IMR-90 (cell line): Measurements from ENCODE around the gene TRAFD1. TPM values are rescaled to one million over a fixed set of nuclear protein-coding genes. Genes with fewer than 3 reads are reported as not detected.

Source experiments
- ATAC-seq: fragments of 200-7000 bp; cut with Tn5 transposase; 2 replicates; pipeline ENCODE4 v1.9.1; 2020; ENCODE audit warnings: low read depth, mild to moderate bottlenecking, moderate library complexity
- BruUV-seq: library from RNA; stranded (reverse); fragments of 400-500 nt; replicated peaks from 2 replicates; lab custom pipeline; 2021; lab: Mats Ljungman, UMichigan
- CTCF ChIA-PET: fragments of 300-600 bp; formaldehyde crosslinking; extraction: SDS; loops from one replicate; lab custom pipeline; 2021; ENCODE audit warnings: antibody characterized with exemption; lab: Yijun Ruan, JAX
- POLR2A ChIA-PET: fragments of 300-600 bp; sonication (Branson Sonifier 250); formaldehyde crosslinking; loops from one replicate; lab custom pipeline; 2022; ENCODE audit warnings: antibody characterized with exemption; ENCODE audit not compliant: unreplicated experiment; lab: Charles Lee
- DNase-seq: peaks from one replicate; pipeline ENCODE4 v3.0.0; 2013
- H2AFZ ChIP-seq: replicated peaks from 2 replicates; pipeline ENCODE3; 2013; ENCODE audit warnings: low read length, mild to moderate bottlenecking; ENCODE audit not compliant: poor library complexity
- H2AK5ac ChIP-seq: 2 replicates; pipeline ENCODE4 v1.6.1; 2013; ENCODE audit warnings: low read depth, low read length, inconsistent platforms
- H2AK9ac ChIP-seq: replicated peaks from 2 replicates; pipeline ENCODE3; 2013; ENCODE audit warnings: mild to moderate bottlenecking, low read depth, low read length, moderate library complexity; ENCODE audit not compliant: poor library complexity
- H2BK120ac ChIP-seq: 2 replicates; pipeline ENCODE4 v1.6.1; 2013; ENCODE audit warnings: low read depth, low read length, inconsistent platforms
- H2BK15ac ChIP-seq: 3 replicates; pipeline ENCODE4 v1.6.1; 2013; ENCODE audit warnings: low read depth, low read length, inconsistent platforms
- H2BK20ac ChIP-seq: 2 replicates; pipeline ENCODE4 v1.6.1; 2013; ENCODE audit warnings: low read depth, mild to moderate bottlenecking, inconsistent platforms, low read length, moderate library complexity
- H2BK5ac ChIP-seq: 2 replicates; pipeline ENCODE4 v1.6.1; 2013; ENCODE audit warnings: mild to moderate bottlenecking, low read depth, low read length, inconsistent platforms; ENCODE audit not compliant: poor library complexity, severe bottlenecking
- H3K14ac ChIP-seq: replicated peaks from 2 replicates; pipeline ENCODE4 v1.6.1; 2013; ENCODE audit warnings: low read depth, low read length, inconsistent platforms
- H3K18ac ChIP-seq: 2 replicates; pipeline ENCODE4 v1.6.1; 2013; ENCODE audit warnings: low read depth, low read length, control low read depth
- H3K23ac ChIP-seq: 2 replicates; pipeline ENCODE4 v1.6.1; 2013; ENCODE audit warnings: low read depth, low read length, inconsistent platforms
- H3K27ac ChIP-seq: 2 replicates; pipeline ENCODE4 v1.5.1; 2013; ENCODE audit warnings: mild to moderate bottlenecking, control low read depth, low read length; ENCODE audit not compliant: insufficient read depth
- H3K27me3 ChIP-seq: 2 replicates; pipeline ENCODE4 v1.6.1; 2013; ENCODE audit warnings: low read length; ENCODE audit not compliant: control insufficient read depth, insufficient read depth
- H3K36me3 ChIP-seq: 2 replicates; pipeline ENCODE4 v1.6.1; 2013; ENCODE audit warnings: low read length, mixed read lengths; ENCODE audit not compliant: control insufficient read depth, insufficient read depth
- H3K4ac ChIP-seq: 2 replicates; pipeline ENCODE4 v1.6.1; 2013; ENCODE audit warnings: low read depth, low read length, inconsistent platforms
- H3K4me1 ChIP-seq: 2 replicates; pipeline ENCODE4 v1.6.1; 2013; ENCODE audit warnings: low read length, mixed read lengths; ENCODE audit not compliant: control insufficient read depth, insufficient read depth
- H3K4me2 ChIP-seq: 2 replicates; pipeline ENCODE4 v1.6.1; 2013; ENCODE audit warnings: low read depth, mild to moderate bottlenecking, control low read depth, low read length, moderate library complexity
- H3K4me3 ChIP-seq: 2 replicates; pipeline ENCODE4 v1.5.1; 2013; ENCODE audit warnings: low read depth, mild to moderate bottlenecking, control low read depth, low read length, moderate library complexity; ENCODE audit not compliant: insufficient read depth
- H3K56ac ChIP-seq: 2 replicates; pipeline ENCODE4 v1.6.1; 2013; ENCODE audit warnings: low read length, inconsistent platforms; ENCODE audit not compliant: insufficient read depth; ENCODE audit errors: extremely low read depth
- H3K79me1 ChIP-seq, 2 experiments: 2 replicates each; pipeline ENCODE4 v1.6.1; 2013; ENCODE audit warnings: low read length in 2 of 2, inconsistent platforms in 1 of 2, low read depth in 1 of 2
- H3K9ac ChIP-seq: 2 replicates; pipeline ENCODE4 v1.6.1; 2013; ENCODE audit warnings: low read depth, low read length, control low read depth
- H3K9me1 ChIP-seq: 2 replicates; pipeline ENCODE4 v1.6.1; 2013; ENCODE audit warnings: low read length, inconsistent platforms; ENCODE audit not compliant: insufficient read depth
- H3K9me3 ChIP-seq: 2 replicates; pipeline ENCODE4 v1.6.1; 2013; ENCODE audit warnings: low read length; ENCODE audit not compliant: control insufficient read depth, insufficient read depth
- H4K20me1 ChIP-seq: 2 replicates; pipeline ENCODE4 v1.6.1; 2013; ENCODE audit warnings: low read length, inconsistent platforms; ENCODE audit not compliant: insufficient read depth
- H4K5ac ChIP-seq: 2 replicates; pipeline ENCODE4 v1.6.1; 2013; ENCODE audit warnings: mild to moderate bottlenecking, low read depth, low read length, control low read depth
- H4K8ac ChIP-seq, 2 experiments: 2 replicates each; pipeline ENCODE4 v1.6.1; 2013; ENCODE audit warnings: low read depth in 2 of 2, low read length in 2 of 2, control low read depth in 1 of 2, inconsistent platforms in 1 of 2
- H4K91ac ChIP-seq: 2 replicates; pipeline ENCODE4 v1.6.1; 2013; ENCODE audit warnings: low read depth, low read length, inconsistent platforms; ENCODE audit not compliant: insufficient read depth
- BHLHE40 ChIP-seq: fragments of 150-350 bp; IDR thresholded peaks from 2 replicates; pipeline ENCODE4 v1.6.1; 2016; ENCODE audit warnings: mild to moderate bottlenecking, low read depth, low read length
- CEBPB ChIP-seq: IDR thresholded peaks from 2 replicates; pipeline ENCODE4 v1.6.1; 2012; ENCODE audit warnings: low read depth, low read length, improper control_type of control experiment
- CHD1 ChIP-seq: IDR thresholded peaks from 2 replicates; pipeline ENCODE4 v1.6.1; 2012; ENCODE audit warnings: low read depth, low read length, improper control_type of control experiment
- MAFK ChIP-seq: IDR thresholded peaks from 2 replicates; pipeline ENCODE4 v1.6.1; 2012; ENCODE audit warnings: low read depth, low read length, improper control_type of control experiment
- MAZ ChIP-seq: IDR thresholded peaks from 2 replicates; pipeline ENCODE4 v1.6.1; 2012; ENCODE audit warnings: low read depth, mild to moderate bottlenecking, low read length, improper control_type of control experiment, moderate library complexity, borderline replicate concordance
- NFE2L2 ChIP-seq: fragments of 150-350 bp; IDR thresholded peaks from 2 replicates; pipeline ENCODE4 v1.6.1; 2016; ENCODE audit warnings: low read depth, mild to moderate bottlenecking, low read length
- RAD21 ChIP-seq: IDR thresholded peaks from 2 replicates; pipeline ENCODE4 v1.6.1; 2012; ENCODE audit warnings: low read length, improper control_type of control experiment
- RCOR1 ChIP-seq: IDR thresholded peaks from 2 replicates; pipeline ENCODE4 v1.6.1; 2012; ENCODE audit warnings: mild to moderate bottlenecking, low read length, improper control_type of control experiment; ENCODE audit not compliant: insufficient replicate concordance
- RFX5 ChIP-seq: IDR thresholded peaks from 2 replicates; pipeline ENCODE4 v1.8.0; 2012; ENCODE audit warnings: low read depth, mild to moderate bottlenecking, low read length, moderate library complexity
- SMC3 ChIP-seq: fragments of 150-350 bp; IDR thresholded peaks from 2 replicates; pipeline ENCODE4 v1.6.1; 2016; ENCODE audit warnings: low read depth, mild to moderate bottlenecking, antibody characterized with exemption, low read length, moderate library complexity
- WGBS, 2 experiments: methylation state at CpG; one replicate each; pipeline versions ENCODE4 v1.1.5 to v1.1.7; 2013; ENCODE audit warnings: missing lambda C conversion rate in 2 of 2; ENCODE audit not compliant: insufficient read length in 1 of 2; ENCODE audit errors: extremely low coverage in 2 of 2; 5-methylcytosine and 5-hydroxymethylcytosine counted together
- dilution Hi-C: fragments of 300-500 bp; cut with HindIII; formaldehyde crosslinking; loops from one replicate; pipeline ENCODE4 v1.14.3; 2018; ENCODE audit warnings: low sequenced_read_pairs; ENCODE audit not compliant: unreplicated experiment
- in situ Hi-C: fragments of 300-500 bp; cut with MboI; formaldehyde crosslinking; loops from 3 replicates; pipeline ENCODE4 v1.14.3; 2019; ENCODE audit warnings: low sequenced_read_pairs, inconsistent platforms, mixed read lengths
- intact Hi-C: fragments of 100-400 bp; cut with micrococcal nuclease; formaldehyde crosslinking; loops from 2 replicates; pipeline ENCODE4 v1.10.0; 2022
- polyA plus RNA-seq, 3 experiments: library from polyadenylated mRNA; depleted of rRNA; stranded (reverse); fragments of >200 nt; gene quantifications; 2 replicates each; pipeline ENCODE4 v1.2.3, GENCODE V29; 2012; ENCODE audit warnings: low replicate concordance in 1 of 3
- total RNA-seq: library from RNA; depleted of rRNA; stranded (reverse); fragments of >200 nt; gene quantifications from 2 replicates; pipeline ENCODE4 v1.2.3, GENCODE V29; 2012
- TF ChIP-seq, protein P1 (sequence below): fragments of 150-350 bp; IDR thresholded peaks from 2 replicates; pipeline ENCODE4 v1.6.1; 2017; ENCODE audit warnings: mild to moderate bottlenecking, antibody characterized with exemption, low read length, low read depth
- TF ChIP-seq, protein P2 (sequence below): conservative IDR thresholded peaks from 2 replicates; pipeline ENCODE4 v1.5.1; 2012; ENCODE audit warnings: mild to moderate bottlenecking, low read depth, low read length, improper control_type of control experiment
- TF ChIP-seq, protein P3 (sequence below): fragments of 150-350 bp; IDR thresholded peaks from 2 replicates; pipeline ENCODE4 v1.6.1; 2016; ENCODE audit warnings: low read depth, mild to moderate bottlenecking, low read length, moderate library complexity, borderline replicate concordance

The TRAFD1 gene
- total and polyA plus RNA-seq, 2 of the 4 experiments (the other 2 are of a cell fraction) = 41.3 to 70.4 TPM

DNA sequence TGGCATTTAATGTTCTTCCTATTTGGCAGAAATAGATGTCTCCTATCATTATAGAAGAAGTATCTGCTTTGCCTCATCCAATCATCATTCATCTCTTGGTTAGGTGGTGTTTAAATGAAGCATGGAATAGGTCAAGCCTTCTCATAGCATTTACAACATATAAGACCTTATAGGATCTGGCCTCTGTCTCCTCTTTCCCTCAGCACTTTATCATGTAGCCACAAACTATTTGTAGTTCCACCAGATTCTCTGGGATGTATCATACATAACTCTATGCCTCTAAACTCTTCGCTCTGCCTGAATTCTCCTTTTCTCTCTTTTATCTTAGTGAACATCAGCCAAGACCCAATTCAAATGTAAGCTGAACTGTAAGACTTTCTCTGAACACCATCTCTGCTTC is 37.5 kb upstream of the TRAFD1 start:
- Histone ChIP-seq H3K23ac (no peak overlapping the region), H3K9ac (no peak overlapping the region), H3K4ac (no peak overlapping the region), H3K36me3 (peaks cover 27% of the 10 kb centered on the region), H3K4me2 (no peak overlapping the region), H4K91ac (no peak overlapping the region), H2AFZ (no peak overlapping the region), H3K4me3 (no peak overlapping the region), H3K56ac (no peak overlapping the region), H3K14ac (no peak overlapping the region), H2BK20ac (no peak overlapping the region), H2AK9ac (no peak overlapping the region), H3K4me1 (peaks cover 5% of the 10 kb centered on the region; the same call in 1 of the 2 replicates), H4K8ac (no peak overlapping the region), H3K79me1 (peaks cover 27 to 51% of the 10 kb centered on the region in 2 experiments), H3K27ac (no peak overlapping the region), H2BK120ac (no peak overlapping the region), H4K20me1 (peaks cover 20% of the 10 kb centered on the region), H2BK15ac (no peak overlapping the region), H3K27me3 (no peaks in the 10 kb centered on the region), H3K9me1 (peaks cover 4% of the 10 kb centered on the region; the same call in 1 of the 2 replicates), H2AK5ac (no peak overlapping the region), H4K5ac (no peak overlapping the region), H3K9me3 (no peaks in the 10 kb centered on the region), H2BK5ac (peak overlapping the region; percentile 52), H3K18ac (no peak overlapping the region)
- dilution Hi-C loops = no loop called here
- ChIA-PET POLR2A (no interaction called here), CTCF (interaction anchor here (0.6 kb wide), 1 partner anchor 10 kb away, joined by 3 read pairs; no protein-coding TSS in a partner anchor)
- TF ChIP-seq MAZ (no peak), CEBPB (no peak), CHD1 (no peak), SMC3 (no peak), RAD21 (no peak), RCOR1 (no peak), RFX5 (no peak), NFE2L2 (no peak), MAFK (no peak), BHLHE40 (no peak)
- TF ChIP-seq, protein P1, sequence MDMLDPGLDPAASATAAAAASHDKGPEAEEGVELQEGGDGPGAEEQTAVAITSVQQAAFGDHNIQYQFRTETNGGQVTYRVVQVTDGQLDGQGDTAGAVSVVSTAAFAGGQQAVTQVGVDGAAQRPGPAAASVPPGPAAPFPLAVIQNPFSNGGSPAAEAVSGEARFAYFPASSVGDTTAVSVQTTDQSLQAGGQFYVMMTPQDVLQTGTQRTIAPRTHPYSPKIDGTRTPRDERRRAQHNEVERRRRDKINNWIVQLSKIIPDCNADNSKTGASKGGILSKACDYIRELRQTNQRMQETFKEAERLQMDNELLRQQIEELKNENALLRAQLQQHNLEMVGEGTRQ = no peak
- TF ChIP-seq, protein P2, sequence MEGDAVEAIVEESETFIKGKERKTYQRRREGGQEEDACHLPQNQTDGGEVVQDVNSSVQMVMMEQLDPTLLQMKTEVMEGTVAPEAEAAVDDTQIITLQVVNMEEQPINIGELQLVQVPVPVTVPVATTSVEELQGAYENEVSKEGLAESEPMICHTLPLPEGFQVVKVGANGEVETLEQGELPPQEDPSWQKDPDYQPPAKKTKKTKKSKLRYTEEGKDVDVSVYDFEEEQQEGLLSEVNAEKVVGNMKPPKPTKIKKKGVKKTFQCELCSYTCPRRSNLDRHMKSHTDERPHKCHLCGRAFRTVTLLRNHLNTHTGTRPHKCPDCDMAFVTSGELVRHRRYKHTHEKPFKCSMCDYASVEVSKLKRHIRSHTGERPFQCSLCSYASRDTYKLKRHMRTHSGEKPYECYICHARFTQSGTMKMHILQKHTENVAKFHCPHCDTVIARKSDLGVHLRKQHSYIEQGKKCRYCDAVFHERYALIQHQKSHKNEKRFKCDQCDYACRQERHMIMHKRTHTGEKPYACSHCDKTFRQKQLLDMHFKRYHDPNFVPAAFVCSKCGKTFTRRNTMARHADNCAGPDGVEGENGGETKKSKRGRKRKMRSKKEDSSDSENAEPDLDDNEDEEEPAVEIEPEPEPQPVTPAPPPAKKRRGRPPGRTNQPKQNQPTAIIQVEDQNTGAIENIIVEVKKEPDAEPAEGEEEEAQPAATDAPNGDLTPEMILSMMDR = no peak
- TF ChIP-seq, protein P3, sequence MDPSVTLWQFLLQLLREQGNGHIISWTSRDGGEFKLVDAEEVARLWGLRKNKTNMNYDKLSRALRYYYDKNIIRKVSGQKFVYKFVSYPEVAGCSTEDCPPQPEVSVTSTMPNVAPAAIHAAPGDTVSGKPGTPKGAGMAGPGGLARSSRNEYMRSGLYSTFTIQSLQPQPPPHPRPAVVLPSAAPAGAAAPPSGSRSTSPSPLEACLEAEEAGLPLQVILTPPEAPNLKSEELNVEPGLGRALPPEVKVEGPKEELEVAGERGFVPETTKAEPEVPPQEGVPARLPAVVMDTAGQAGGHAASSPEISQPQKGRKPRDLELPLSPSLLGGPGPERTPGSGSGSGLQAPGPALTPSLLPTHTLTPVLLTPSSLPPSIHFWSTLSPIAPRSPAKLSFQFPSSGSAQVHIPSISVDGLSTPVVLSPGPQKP = no peak
- DNase-seq = peak; percentile 41
- no TSS peak for BruUV-seq
- peak; percentile 25; the same call in 1 of the 2 replicates for ATAC-seq
- intact Hi-C loops = no loop called here
- in situ Hi-C loops = no loop called here
- 100% methylated on average over 1 of the region's 1 CpG; no CpG with 5 or more reads in 1 of the 2 experiments for WGBS, 2 experiments
